Parathyroid adenoma (tissue), 2 donors: Measurements from ENCODE around the gene CCDC192.

ENCODE experiments used
- H2AFZ ChIP-seq: fragments of 300-600 bp; sonication (generic); one replicate; pipeline ENCODE4 v1.7.0; 2017; ENCODE audit warnings: antibody characterized with exemption, mild to moderate bottlenecking
- H3K27ac ChIP-seq: fragments of 300-600 bp; sonication (generic); one replicate; pipeline ENCODE4 v1.7.0; 2017
- H3K27me3 ChIP-seq: fragments of 300-600 bp; sonication (generic); one replicate; pipeline ENCODE4 v1.7.0; 2017; ENCODE audit warnings: low read length; ENCODE audit not compliant: control insufficient read depth, insufficient read depth
- H3K36me3 ChIP-seq: fragments of 300-600 bp; sonication (generic); one replicate; pipeline ENCODE4 v1.7.0; 2017; ENCODE audit warnings: low read length; ENCODE audit not compliant: control insufficient read depth, insufficient read depth
- H3K4me1 ChIP-seq: fragments of 300-600 bp; sonication (generic); one replicate; pipeline ENCODE4 v1.7.0; 2017; ENCODE audit warnings: control low read depth
- H3K4me2 ChIP-seq: fragments of 300-600 bp; sonication (generic); one replicate; pipeline ENCODE4 v1.7.0; 2017; ENCODE audit warnings: low read length
- H3K4me3 ChIP-seq: fragments of 300-600 bp; sonication (generic); one replicate; pipeline ENCODE4 v1.7.0; 2017; ENCODE audit warnings: low read depth, low read length
- H3K79me2 ChIP-seq: fragments of 300-600 bp; sonication (generic); one replicate; pipeline ENCODE4 v1.7.0; 2017; ENCODE audit warnings: control low read depth
- H3K9ac ChIP-seq: fragments of 300-600 bp; sonication (generic); one replicate; pipeline ENCODE4 v1.7.0; 2017; ENCODE audit warnings: mild to moderate bottlenecking
- H3K9me3 ChIP-seq: fragments of 300-600 bp; sonication (generic); one replicate; pipeline ENCODE4 v1.7.0; 2017; ENCODE audit warnings: low read length; ENCODE audit not compliant: control insufficient read depth
- TF ChIP-seq, protein P1 (sequence below): fragments of 300-600 bp; sonication (generic); IDR thresholded peaks from one replicate; pipeline ENCODE4 v1.7.0; 2017; ENCODE audit warnings: antibody characterized with exemption, mild to moderate bottlenecking
- donor health status: primary hyperparathyroidism.

The CCDC192 gene

DNA sequence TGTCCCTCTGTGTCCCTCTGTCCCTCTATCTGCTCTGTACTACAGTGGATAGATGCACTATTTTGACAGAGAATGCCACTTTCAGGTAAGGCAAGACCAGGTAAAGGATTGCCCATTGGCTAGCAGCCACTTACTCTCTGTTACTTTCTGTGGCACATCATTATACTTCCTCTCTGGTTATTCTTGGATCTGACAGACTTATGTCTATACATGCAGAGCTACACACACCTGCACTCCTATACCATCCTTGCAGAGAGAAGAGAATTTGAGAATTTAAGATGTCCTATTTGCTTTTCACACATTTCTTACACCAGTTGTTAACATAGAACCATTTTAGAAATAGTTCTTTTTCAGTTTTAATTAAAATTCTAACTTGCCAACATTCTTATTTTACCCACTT is 216.6 kb downstream of the CCDC192 start:
- no peaks in the 10 kb centered on the region for H3K9me3 ChIP-seq
- no peak overlapping the region for H3K4me3 ChIP-seq
- H3K79me2 ChIP-seq, result no peaks in the 10 kb centered on the region
- TF ChIP-seq, protein P1, sequence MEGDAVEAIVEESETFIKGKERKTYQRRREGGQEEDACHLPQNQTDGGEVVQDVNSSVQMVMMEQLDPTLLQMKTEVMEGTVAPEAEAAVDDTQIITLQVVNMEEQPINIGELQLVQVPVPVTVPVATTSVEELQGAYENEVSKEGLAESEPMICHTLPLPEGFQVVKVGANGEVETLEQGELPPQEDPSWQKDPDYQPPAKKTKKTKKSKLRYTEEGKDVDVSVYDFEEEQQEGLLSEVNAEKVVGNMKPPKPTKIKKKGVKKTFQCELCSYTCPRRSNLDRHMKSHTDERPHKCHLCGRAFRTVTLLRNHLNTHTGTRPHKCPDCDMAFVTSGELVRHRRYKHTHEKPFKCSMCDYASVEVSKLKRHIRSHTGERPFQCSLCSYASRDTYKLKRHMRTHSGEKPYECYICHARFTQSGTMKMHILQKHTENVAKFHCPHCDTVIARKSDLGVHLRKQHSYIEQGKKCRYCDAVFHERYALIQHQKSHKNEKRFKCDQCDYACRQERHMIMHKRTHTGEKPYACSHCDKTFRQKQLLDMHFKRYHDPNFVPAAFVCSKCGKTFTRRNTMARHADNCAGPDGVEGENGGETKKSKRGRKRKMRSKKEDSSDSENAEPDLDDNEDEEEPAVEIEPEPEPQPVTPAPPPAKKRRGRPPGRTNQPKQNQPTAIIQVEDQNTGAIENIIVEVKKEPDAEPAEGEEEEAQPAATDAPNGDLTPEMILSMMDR, result no peak
- H3K4me2 ChIP-seq, result no peak overlapping the region
- H3K9ac ChIP-seq, result no peak overlapping the region
- no peak overlapping the region for H3K27ac ChIP-seq
- no peaks in the 10 kb centered on the region for H3K27me3 ChIP-seq
- no peaks in the 10 kb centered on the region for H3K36me3 ChIP-seq
- no peaks in the 10 kb centered on the region for H3K4me1 ChIP-seq
- no peak overlapping the region for H2AFZ ChIP-seq

GRCh38 chr5:127920936-127921335 is 217.7 kb downstream of the CCDC192 start:
- Histone ChIP-seq H3K9me3 (no peaks in the 10 kb centered on the region), H3K4me2 (no peak overlapping the region), H2AFZ (no peak overlapping the region), H3K4me3 (no peak overlapping the region), H3K4me1 (no peaks in the 10 kb centered on the region), H3K27me3 (no peaks in the 10 kb centered on the region), H3K36me3 (no peaks in the 10 kb centered on the region), H3K27ac (no peak overlapping the region), H3K9ac (no peak overlapping the region), H3K79me2 (no peaks in the 10 kb centered on the region)
- TF ChIP-seq, protein P1, result no peak

DNA sequence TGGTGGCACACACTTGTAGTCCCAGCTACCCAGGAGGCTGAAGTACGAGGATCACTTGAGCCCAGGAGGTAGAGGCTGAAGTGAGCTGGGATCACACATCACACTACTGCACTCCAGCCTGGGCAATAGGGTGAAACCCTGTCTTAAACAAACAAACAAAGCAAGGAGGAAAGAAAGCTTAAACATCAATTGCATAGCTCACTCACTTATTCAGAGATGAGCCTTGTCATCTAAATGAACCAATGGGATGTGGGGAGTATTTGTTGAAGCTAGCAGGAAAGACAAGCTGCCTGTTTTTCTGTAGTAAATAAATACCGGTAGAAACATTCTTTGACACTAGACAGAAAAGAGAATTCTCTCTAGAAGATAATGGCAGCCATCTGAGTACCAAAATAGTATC is 219.4 kb downstream of the CCDC192 start:
- no peaks in the 10 kb centered on the region for H3K4me1 ChIP-seq
- H3K9me3 ChIP-seq, result no peaks in the 10 kb centered on the region
- no peak overlapping the region for H3K9ac ChIP-seq
- no peak overlapping the region for H3K27ac ChIP-seq
- H3K36me3 ChIP-seq, result no peaks in the 10 kb centered on the region
- H3K79me2 ChIP-seq, result no peaks in the 10 kb centered on the region
- TF ChIP-seq, protein P1, result no peak
- no peaks in the 10 kb centered on the region for H3K27me3 ChIP-seq
- H3K4me2 ChIP-seq, result no peak overlapping the region
- H3K4me3 ChIP-seq, result no peak overlapping the region
- no peak overlapping the region for H2AFZ ChIP-seq

GRCh38 chr5:127923804-127924570 is 220.8 kb downstream of the CCDC192 start:
- H3K27me3 ChIP-seq, result no peaks in the 10 kb centered on the region
- H3K4me2 ChIP-seq, result no peak overlapping the region
- no peaks in the 10 kb centered on the region for H3K36me3 ChIP-seq
- H3K4me1 ChIP-seq, result no peaks in the 10 kb centered on the region
- H2AFZ ChIP-seq, result no peak overlapping the region
- H3K27ac ChIP-seq, result no peak overlapping the region
- TF ChIP-seq, protein P1, result no peak
- no peaks in the 10 kb centered on the region for H3K79me2 ChIP-seq
- no peak overlapping the region for H3K9ac ChIP-seq
- H3K4me3 ChIP-seq, result no peak overlapping the region
- no peaks in the 10 kb centered on the region for H3K9me3 ChIP-seq

DNA sequence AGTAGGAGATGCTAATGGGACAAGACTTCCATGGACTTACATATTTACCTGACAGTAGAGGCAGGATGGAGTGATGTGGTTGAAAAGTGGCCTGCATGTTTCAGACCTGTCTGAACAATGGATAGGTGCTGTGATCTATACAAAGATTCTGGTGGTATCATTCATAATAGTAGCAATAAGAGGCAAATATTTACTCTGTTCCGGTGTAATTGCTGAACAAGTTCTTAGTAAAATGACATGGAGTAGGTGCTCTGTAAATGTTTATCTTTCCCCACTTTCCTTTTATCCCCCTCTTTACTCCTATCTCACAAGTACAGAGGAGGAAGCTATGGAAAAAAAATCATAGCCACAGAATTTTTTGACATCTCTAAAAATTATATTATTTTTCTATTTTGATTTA is 221.4 kb downstream of the CCDC192 start:
- Histone ChIP-seq H3K79me2 (no peaks in the 10 kb centered on the region), H3K9ac (no peak overlapping the region), H3K27me3 (no peaks in the 10 kb centered on the region), H3K36me3 (no peaks in the 10 kb centered on the region), H2AFZ (no peak overlapping the region), H3K27ac (no peak overlapping the region), H3K9me3 (no peaks in the 10 kb centered on the region), H3K4me1 (no peaks in the 10 kb centered on the region), H3K4me3 (no peak overlapping the region), H3K4me2 (no peak overlapping the region)
- TF ChIP-seq, protein P1, result no peak
